Fibroblast of skin of left biceps (primary cell): Measurements from ENCODE around the gene AARS2.

Experiments used
- DNase-seq, 2 experiments: peaks; one replicate each; pipeline ENCODE4 v3.0.0-alpha.2; 2013; ENCODE audit warnings: low read depth in 2 of 2

Gene AARS2

DNA sequence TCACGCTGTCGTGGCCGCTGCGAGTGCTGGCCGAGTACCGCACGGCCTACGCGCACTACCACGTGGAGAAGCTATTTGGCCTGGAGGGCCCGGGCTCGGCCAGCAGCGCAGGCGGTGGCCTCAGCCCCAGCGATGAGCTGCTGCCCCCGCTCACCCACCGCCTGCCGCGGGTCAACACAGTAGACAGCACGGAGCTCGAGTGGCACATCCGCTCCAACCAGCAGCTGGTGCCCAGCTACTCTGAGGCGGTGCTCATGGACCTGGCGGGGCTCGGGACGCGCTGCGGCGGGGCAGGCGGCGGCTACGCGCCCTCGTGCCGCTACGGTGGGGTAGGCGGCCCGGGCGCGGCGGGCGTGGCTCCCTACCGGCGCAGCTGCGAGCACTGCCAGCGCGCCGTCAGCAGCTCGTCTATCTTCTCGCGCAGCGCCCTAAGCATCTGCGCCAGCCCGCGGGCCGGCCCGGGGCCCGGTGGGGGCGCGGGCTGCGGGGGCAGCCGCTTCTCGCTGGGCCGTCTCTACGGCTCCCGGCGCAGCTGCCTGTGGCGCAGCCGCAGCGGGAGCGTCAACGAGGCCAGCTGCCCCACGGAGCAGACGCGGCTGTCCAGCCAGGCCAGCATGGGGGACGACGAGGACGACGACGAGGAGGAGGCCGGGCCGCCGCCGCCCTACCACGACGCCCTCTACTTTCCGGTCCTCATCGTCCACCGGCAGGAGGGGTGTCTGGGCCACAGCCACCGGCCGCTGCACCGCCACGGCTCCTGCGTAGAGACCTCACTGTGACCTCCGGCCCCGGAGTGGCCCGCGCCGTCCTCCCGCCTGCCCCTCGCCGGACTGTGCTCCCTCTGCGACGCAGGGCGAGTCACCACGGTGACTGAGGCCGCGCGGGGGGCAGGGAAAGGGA, 37.1 kb downstream of the AARS2 start:
- DNase-seq = no peak

DNA sequence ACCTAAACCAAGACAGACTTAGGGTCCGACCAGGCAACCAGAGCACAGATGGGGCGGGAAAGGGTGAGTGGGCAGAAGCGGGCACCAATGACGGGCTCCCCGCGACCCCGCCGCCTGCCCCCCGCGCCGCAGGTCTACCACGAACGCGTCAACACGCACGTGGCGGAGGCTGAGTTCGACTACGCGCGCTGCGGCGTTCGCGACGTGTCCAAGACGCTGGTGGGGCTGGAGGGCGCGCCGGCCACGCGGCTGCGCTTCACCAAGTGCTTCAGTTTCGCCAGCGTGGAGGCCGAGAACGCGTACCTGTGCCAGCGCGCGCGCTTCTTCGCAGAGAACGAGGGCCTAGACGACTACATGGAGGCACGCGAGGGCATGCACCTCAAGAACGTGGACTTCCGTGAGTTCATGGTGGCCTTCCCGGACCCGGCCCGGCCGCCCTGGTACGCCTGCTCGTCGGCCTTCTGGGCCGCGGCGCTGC, 37.8 kb downstream of the AARS2 start:
- DNase-seq = no peak

DNA sequence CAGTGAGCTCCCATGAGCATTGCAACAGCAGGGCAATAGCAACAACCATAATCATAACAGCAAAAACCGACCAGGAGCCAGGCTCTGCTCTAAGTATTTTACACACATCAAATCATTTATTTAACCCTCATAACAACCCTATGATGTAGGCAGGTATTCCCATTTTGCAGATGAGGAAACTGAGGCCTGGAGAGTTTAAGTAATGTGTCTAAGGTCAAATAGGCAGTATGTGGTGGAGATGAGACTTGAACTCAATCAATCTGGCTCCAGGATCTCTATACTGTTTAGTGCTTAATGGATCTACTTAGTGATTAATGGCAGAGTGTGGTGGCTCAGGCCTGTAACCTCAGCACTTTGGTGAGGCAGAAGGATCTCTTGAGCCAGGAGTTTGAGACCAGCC, 39.5 kb downstream of the AARS2 start:
- no peak for DNase-seq

DNA sequence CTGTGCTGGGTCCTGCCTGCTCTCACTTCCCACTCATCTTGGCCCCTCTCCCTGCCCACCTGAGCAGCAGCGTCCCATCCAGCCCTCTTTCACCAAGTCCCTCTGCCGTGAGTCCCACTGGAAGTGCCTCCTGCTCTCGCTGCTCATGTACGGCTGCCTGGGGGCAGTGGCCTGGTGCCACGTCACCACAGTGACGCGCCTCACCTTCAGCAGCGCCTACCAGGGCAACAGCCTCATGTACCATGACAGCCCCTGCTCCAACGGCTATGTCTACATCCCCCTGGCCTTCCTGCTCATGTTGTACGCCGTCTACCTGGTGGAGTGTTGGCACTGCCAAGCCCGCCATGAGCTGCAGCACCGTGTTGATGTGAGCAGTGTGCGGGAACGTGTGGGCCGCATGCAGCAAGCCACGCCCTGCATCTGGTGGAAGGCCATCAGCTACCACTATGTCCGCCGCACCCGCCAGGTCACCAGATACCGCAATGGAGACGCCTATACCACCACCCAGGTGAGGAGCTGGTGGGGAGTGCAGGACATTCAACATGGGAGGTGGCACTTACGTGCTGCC, 40.1 kb downstream of the AARS2 start:
- no peak for DNase-seq

DNA sequence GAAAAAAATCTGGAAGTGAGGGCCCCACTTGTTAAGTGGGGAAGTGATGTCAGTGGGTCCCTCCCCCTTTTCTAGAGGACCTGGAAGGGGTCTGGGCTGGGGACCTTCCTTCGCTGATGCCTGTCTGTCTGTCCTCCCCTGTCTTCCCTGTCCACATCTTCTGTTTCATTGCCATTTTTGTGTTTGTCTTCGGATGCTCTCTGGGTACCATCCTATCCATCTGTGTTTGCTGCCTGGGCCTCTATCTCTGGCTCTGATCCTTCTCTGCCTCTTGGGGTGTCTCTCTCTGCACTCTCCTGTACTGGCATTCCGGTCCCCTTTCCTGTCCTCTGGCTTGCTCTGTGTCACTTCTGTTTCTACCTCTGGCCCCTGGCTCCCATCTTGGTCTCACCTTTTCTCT, 40.6 kb downstream of the AARS2 start:
- no peak for DNase-seq

DNA sequence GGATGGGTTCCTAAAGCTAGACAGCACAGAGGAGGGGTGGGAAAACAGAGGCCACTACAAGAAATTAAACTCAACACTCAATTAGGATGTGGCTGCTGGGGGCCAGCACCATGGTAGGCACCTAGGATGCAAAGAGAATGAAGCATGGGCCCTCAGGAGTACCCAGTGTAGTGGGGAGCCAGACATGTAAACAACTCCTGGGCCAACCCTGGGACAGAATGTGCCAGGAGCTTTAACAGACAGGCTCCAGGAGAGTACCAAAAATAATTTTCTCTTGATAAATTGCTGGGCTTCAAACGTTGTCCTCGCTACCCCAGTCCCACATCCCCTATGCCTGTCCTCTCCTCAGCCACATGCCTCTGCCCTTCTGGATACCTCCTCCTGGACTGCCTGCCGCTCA, 41.2 kb downstream of the AARS2 start:
- DNase-seq = no peak

DNA sequence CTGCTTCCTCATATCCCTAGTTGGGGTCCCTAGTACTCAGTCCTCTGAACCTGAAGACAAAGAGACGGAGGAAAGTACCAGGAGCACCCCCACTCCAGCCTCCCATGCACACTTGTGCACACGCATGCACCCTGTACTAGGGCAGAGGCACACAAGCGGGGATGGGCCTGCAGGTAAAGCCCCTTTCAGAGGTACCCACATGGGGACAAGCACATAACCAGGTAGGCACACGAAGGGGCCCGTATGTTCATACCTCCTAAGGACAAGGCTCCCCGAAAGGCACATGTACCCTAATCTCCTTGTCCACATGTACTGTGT, 41.8 kb downstream of the AARS2 start:
- no peak for DNase-seq

DNA sequence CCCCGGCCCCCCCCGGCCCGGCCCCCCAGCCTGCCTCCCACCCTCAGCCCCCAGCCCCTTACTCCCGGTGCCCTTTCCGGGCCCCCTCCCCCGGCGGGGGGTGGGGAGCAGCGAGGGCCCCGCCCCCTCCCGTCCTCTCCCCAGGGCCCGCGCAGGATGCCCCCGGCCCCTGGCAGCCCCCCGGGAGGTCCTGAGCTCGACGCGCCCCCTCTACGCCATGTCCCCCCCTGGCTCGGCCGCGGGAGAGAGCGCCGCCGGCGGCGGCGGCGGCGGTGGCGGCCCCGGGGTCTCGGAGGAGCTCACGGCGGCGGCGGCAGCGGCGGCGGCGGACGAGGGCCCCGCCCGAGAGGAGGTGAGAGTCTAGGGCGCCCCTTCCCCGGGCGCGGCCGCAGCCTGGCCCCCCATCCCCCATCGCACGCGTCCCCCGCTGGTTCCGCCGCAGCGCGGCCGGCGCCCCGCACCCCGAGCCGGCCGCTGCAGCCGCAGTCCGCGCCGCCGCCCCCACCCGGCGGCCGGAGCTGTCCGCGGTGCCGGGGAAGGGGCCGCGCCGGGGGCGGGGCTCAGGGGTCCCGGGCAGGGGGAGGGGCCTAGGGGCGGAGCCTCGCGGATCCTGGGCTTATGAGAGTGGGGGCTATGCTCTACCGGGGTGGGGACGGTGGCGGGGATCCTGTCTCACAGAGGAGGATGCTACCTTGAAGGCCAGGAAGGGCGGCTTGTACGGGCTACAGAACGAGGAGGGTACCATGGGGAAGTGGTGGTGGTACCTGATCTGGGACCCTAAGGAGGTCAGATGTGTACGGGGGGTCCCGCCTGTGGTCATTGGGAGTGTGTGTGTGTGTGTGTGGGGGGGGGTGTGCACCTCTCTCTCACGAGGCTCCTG, 42.4 kb downstream of the AARS2 start:
- DNase-seq = no peak

DNA sequence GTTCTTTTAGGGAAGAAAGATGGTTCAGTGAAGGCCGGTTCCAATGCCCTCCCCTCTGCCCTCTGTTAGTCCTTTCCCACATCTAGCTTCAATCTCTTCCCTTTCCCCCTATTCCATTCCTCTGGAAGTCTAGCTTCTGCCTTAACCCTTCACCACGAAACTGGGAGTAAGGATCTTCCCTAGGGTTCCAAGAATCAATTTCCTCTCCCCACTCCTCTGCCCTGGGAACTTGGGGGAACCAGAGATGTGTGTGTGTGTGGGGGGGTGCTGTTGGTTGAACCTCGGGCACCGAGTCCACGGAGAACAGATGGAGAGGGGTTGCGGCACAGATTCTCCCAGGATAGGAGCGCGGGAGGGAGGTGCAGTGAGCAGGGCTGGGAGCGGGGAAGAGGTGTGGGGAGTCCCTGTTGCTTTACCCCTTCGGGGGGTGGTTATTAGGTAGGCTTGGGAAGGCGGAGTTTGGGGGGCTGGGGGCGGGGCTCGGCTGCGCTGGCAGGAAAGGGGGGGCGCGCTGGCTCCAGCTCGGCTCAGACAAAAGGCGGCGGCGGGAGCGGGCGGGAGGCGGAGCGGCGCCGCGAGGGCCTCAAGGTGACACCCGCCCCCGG, 43.1 kb downstream of the AARS2 start, which contains the start of gene TMEM151B:
Gene TMEM151B (plus strand): TSS at position 530 of the 605 bp plus-strand sequence. CDS start 293 bp downstream, outside the sequence.
- no peak for DNase-seq

DNA sequence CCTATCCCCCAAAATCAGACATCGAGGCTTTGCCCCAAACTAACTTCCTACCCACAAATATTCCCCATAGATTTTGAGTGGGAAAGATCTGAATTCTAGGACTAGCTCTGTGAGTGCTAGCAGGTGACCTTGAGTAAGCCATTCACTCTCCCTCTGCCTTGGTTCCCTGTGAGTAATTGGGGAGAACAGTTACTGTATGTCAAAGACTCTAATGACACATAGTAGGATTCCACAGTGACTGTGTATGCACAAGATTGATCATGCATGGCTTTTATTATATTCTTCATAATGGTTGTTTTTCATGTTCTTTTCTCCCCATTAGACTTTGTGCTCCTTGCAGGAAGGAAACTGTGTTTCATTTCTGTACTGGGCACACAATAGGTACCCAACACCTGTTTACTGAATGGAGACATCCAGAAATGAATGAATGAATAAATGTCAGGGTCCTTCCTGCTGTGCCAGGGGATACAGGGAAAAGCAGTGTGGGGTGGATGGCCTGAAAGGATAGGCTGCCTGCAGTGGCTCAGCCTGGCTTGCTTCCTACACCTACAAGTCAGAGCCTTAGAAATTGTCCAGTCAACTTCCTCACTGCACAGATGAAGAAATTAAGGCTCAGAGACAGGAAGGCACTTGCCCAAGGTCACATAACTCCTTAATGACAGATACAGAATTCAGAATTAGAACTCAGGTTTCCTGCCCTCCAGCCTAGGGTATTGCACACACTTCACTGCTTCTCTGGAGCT, 43.8 kb downstream of the AARS2 start:
- no peak for DNase-seq

DNA sequence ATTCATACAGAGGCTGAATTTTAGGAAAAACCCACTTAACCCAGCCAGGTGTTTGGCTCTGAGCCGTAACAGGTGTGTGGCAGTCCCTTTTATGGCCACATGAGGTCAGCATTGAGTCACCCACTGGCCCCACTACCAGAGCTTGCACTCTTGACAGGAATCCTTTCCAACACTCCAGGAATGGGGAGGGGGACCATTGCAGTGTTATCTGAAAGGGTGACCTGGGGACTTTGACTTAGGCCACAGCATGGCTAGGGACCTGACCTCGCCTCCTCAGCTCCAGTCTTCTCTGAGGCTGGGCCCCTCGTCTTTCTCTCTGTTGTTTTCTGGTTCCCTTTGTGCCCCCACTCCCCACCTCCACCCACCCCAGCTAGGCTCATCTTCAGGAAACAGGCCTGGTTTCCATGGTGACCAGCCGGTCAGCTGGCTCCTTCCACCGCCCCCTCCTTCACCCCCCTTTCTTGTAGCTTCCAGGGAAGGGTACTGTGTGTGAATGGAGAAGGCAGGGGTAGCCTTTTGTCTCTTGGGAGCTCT, 45.0 kb downstream of the AARS2 start:
- no peak for DNase-seq

DNA sequence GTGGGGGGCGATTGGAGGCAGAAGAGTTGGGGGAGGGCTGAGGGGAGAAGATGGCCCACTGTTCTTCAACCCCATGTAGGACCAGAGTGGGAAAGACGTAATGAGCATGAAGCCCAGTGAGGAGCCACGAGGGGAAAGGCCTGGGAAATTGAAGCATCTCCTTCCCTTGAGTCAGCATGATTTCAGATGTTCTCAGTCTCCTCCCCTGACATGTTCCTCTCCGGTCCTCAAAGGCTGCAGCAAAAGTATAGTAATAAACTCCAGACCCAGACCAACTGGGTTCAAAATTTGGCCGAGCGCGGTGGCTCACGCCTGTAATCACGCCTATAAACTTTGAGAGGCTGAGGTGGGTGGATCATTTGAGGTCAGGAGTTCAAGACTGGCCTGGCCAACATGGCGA, 45.9 kb downstream of the AARS2 start:
- no peak for DNase-seq

DNA sequence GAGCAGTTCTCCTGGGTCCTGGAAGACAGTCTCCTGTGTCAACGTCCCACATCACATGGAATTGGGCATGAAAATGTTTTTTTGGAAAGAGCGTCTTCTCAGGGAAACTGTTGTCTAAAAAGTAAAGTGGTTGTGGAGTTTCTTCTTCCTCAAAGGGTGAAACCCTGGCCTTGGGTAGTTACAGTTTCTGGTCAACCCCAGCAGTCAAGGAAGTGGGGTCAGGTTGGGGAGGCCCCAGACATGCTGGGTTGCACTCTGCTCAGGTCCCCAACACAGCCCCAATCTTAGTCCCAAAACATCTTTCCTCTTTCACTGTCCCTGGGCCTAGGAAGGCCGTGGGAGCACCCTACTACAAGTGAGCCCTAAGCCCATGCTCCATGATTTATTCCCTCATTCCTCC, 46.8 kb downstream of the AARS2 start:
- no peak for DNase-seq

DNA sequence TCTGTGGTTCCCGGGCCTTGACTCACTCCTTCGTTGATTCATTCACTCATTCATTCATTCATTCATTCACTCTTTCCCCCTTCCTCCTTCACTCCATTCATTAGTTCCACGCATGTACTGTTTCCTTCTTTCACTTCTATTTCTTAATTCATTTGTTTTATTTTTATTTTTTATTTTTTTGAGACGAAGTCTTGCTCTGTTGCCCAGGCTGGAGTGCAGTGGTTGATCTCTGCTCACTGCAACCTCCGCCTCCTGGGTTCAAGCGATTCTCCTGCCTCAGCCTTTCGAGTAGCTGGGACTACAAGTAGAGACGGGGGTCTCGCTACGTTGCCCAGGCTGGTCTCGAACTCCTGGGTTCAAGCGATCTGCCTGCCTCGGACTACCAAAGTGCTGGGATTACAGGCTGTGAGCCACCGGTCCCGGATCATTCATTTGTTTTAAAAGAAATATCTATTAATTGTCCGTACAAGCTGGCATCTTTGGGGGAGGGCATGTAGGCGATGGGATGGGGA, 47.4 kb downstream of the AARS2 start:
- DNase-seq = no peak

DNA sequence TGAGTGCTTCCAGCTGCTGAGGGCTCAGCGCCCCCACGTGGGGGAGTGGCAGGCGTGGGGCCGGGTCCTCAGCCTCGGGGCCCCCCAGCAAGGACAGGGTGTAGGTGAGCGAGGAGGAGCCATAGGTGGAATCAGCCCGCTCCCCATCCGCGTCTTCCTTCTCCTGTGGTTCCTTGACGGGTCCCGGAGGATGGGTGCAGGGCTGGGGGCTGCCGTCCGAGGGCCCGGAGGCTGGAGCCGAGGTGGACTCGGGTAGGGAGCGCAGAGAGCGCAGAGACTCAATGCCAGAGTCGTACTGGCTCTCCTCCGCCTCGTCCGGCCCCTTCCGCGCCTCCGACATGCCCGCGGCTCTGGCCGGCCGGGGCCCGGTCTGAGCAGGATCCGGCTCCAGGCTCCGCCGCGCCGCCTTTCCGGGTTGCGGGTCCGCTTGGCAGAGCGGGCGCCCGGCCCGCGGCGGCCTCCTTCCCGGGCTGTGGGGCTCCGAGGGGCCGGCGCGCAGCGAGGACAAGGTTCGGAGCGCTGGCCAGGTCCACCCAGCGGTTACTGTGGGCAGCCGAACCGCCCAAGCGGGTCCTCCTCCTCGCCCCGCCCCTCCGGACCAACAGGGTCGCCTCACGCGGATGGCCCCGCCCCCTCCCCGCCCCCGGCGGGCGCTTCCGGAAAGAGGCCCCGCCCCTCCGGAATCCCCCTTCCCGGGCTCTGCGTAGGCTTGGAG, 48.0 kb downstream of the AARS2 start, which contains the start of gene NFKBIE:
Gene NFKBIE (minus strand): TSS at position 545 of the 715 bp plus-strand sequence. CDS start 205 bp downstream, at position 340.
- peak; percentile 53 to 58 for DNase-seq

DNA sequence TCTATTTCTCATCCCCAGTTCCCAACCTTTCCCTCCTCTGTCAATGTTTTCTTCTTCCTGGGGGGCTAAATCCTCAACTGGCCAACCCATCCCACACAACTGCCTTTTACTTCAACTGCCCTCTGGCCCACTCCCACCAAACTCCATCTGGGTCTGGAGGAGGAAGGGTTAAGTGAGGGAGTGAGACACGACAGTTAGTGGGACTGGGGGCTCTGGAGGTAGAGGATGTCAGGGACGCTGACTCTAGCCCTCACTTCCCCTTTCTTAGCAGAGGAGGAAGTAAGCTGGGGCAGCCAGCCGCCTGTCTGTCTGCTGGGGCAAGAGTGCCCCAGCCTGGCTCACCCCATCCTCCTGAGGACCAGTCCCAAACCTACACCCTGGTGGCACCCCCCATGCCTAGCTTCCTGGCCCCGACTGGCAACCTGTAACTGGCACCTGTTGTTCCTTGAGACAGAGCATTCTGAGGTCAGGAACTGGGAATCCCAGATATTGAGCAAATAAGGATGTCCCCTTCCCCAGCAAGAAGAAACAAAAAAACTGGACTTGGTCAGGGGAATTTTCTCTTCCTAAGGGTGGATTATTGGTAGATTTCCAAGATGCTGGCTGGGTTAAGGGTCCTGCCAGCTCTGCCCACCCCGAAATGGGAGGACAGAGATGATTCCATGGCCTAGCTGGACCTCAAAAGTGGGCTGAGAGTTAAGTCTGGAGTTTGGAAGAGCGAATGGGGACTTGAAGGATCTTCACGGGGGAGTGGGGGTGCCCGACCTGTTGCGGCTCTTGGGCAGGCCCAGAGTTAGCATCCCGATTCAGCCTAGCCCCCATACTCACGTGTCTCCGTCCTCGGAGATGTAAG, 48.8 kb downstream of the AARS2 start:
- no peak for DNase-seq

DNA sequence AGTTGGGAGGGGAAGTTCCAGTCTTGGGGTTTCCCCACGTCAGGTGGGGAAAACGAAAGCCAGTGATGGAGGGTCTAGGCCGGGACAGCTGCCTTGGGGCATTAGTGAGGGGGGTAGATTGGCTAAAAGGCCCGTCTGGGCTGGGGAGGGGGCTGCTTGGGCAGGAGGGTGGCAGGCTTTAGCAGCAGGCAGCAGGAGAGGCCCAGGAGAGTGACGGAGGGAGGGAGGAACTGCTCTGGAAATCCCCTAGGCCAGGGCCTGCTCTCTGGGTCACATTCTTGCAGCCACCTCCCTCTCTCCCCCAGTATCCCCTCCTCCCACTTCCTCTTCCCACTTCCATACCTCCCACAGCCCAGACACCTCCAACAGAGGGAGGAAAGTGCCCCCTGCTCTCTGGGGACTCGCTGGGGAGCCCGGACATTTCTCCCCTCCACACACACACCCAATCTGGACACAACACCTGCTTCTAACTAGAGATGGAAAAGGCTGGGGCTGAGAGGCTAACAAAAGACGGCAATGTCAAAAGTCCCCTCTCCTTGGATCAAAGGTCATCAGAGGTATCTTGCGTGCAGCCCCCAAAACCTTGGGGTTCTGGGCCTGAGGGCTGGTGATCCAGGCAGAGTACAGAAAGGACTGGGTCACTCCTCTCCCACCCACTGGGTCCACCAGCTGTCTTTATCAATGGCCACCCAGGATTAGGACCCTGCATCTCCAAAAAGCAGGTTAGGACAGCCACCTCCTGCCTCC, 49.6 kb downstream of the AARS2 start:
- no peak for DNase-seq
